Measurements from ENCODE around the gene DHX32.
"Not testable (repeated sequence)": the region's sequence is repeated elsewhere in the genome, so short reads cannot be mapped to it uniquely, and the experiment has no call there.

The DHX32 gene

DNA sequence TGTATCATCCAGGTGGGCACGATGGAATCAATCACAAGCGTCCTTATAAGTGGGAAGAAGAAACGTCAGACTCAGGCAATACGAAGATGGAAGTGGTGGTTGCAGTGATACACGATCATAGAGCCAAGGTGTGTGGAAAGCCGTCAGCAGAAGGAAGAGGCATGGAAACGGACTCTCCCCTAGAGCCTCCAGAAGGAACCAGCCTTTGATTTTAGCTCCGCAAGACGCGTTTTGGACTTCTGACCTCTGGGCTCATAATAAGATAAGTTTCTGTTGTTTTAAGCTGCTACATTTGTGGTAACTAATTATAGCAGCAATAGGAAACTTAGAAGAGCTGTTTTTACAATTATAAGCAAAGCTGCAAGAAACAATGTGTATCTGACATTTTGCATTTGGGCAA lies 30.1 kb upstream of the DHX32 start:
- no peak overlapping the region for H3K4me3 ChIP-seq (ENCODE audit: low read length)
- no peak overlapping the region for H3K9ac ChIP-seq (ENCODE audit: low read length)
- no peaks in the 10 kb centered on the region for H3K36me3 ChIP-seq (ENCODE audit: control insufficient read depth, low read depth, low read length)
- no peaks in the 10 kb centered on the region for H3K27me3 ChIP-seq (ENCODE audit: control insufficient read depth, insufficient read depth, low read length)
- no peaks in the 10 kb centered on the region for H3K4me1 ChIP-seq (ENCODE audit: control insufficient read depth, low read depth, low read length)
- peaks cover 3% of the 10 kb centered on the region for H3K9me3 ChIP-seq (ENCODE audit: control insufficient read depth, low read depth, low read length)
- no peak overlapping the region for H3K27ac ChIP-seq (ENCODE audit: low read length)

DNA sequence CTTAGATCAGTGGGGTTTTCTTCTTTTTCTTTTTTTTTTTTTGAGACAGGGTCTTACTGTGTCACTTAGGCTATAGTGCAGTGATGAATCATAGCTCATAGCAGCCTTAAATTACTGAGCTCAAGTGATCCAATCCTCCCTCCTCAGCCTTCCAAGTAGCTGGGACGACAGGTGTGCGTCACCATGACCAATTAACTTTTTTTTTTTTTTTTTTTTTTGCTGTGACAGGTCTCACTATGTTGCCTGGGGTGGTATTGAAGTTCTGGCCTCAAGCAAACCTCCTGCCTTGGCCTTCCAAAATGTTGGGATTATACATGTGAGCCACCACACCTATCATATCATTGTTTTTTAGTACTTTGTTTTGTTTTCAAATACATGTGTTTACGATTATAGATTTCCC lies 28.4 kb upstream of the DHX32 start:
- H3K27me3 ChIP-seq (ENCODE audit: control insufficient read depth, insufficient read depth, low read length); H3K9ac ChIP-seq (ENCODE audit: low read length); H3K27ac ChIP-seq (ENCODE audit: low read length); H3K4me3 ChIP-seq (ENCODE audit: low read length); H3K36me3 ChIP-seq (ENCODE audit: control insufficient read depth, low read depth, low read length); H3K4me1 ChIP-seq (ENCODE audit: control insufficient read depth, low read depth, low read length); H3K9me3 ChIP-seq (ENCODE audit: control insufficient read depth, low read depth, low read length): not testable (repeated sequence)

DNA sequence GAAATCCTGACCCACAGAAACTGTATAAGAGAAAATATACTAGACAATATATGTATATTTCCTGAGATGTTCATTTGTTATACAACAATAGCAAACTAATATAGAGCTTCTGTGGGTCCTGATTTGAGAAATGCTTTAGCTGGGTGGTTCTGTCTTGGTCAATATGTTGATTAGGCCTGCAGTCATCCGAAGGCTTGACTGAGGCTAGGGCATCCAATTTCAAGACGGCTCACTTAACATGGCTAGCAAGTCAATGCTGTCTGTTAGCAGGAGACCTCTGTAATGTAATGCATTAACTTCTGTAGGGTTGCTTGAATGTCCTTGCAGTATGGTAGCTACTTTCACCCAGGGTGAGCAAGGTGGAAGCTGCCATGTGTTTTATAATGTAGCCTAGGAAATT lies 27.7 kb upstream of the DHX32 start:
- not testable (repeated sequence) for H3K4me1 ChIP-seq (ENCODE audit: control insufficient read depth, low read depth, low read length); H3K4me3 ChIP-seq (ENCODE audit: low read length); H3K9me3 ChIP-seq (ENCODE audit: control insufficient read depth, low read depth, low read length); H3K9ac ChIP-seq (ENCODE audit: low read length); H3K27me3 ChIP-seq (ENCODE audit: control insufficient read depth, insufficient read depth, low read length); H3K36me3 ChIP-seq (ENCODE audit: control insufficient read depth, low read depth, low read length); H3K27ac ChIP-seq (ENCODE audit: low read length)

DNA sequence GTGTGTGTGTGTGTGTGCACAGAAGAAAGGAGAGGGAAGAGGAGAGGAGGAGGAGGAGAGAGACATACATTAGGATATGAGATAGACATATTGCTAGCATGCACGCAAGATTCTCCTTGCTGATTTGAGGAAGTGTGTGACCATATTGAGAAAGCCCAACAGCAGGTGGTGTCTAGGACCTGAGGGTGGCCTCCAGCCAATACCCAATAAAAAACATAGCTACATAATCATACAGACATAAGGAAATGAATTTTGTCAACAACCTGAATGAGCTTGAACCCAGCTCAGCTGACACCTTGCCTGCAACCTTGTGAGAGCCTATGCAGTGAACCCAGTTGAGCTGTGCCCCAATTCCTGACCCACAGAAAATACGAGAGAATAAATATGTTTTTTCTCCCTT lies 26.5 kb upstream of the DHX32 start:
- not testable (repeated sequence) for H3K9me3 ChIP-seq (ENCODE audit: control insufficient read depth, low read depth, low read length); H3K9ac ChIP-seq (ENCODE audit: low read length); H3K4me1 ChIP-seq (ENCODE audit: control insufficient read depth, low read depth, low read length); H3K4me3 ChIP-seq (ENCODE audit: low read length); H3K36me3 ChIP-seq (ENCODE audit: control insufficient read depth, low read depth, low read length); H3K27me3 ChIP-seq (ENCODE audit: control insufficient read depth, insufficient read depth, low read length); H3K27ac ChIP-seq (ENCODE audit: low read length)

DNA sequence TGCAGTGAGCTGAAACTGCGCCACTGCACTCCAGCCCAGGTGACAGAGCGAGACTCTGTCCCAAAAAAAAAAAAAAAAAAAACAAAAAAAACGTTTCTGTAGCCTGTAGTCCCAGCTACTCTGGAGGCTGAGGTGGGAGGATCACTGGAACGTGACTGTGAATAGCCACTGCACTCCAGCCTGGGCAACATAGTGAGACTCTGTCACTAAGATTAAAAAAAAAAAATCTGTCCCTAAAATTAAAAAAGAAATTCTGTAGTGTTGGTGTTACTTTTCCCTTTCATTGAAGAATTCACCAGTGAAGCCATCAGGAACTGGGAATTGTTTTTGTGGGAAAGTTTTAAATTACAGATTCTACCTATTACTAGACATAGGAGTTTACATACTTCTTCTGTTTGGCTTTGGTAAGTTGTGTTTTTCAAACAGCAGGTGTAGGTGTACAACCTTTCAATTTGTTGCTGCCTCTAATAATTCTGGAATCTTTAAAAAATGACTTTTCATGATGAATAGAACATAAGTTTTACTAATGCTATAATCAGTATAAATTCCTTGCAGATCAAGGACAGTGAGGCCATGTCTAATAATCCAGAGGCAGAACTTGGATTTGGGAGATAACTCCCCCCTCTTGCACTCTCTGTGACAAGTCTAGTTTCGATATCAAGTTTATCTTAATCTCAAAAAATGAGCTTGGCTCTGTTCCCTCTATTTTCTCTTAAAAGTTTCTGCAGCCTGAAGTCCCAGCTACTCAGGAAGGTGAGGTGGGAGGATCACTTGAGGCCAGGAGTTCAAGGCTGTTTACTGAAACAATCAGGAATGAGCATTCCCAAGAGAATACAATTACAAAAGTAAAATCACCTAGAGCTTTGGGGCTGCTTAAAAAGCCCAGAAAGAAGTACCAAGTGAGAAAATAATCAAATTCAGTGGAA lies 24.2 kb upstream of the DHX32 start:
- not testable (repeated sequence) for H3K9ac ChIP-seq (ENCODE audit: low read length); H3K4me3 ChIP-seq (ENCODE audit: low read length); H3K4me1 ChIP-seq (ENCODE audit: control insufficient read depth, low read depth, low read length); H3K9me3 ChIP-seq (ENCODE audit: control insufficient read depth, low read depth, low read length); H3K36me3 ChIP-seq (ENCODE audit: control insufficient read depth, low read depth, low read length); H3K27ac ChIP-seq (ENCODE audit: low read length); H3K27me3 ChIP-seq (ENCODE audit: control insufficient read depth, insufficient read depth, low read length)

DNA sequence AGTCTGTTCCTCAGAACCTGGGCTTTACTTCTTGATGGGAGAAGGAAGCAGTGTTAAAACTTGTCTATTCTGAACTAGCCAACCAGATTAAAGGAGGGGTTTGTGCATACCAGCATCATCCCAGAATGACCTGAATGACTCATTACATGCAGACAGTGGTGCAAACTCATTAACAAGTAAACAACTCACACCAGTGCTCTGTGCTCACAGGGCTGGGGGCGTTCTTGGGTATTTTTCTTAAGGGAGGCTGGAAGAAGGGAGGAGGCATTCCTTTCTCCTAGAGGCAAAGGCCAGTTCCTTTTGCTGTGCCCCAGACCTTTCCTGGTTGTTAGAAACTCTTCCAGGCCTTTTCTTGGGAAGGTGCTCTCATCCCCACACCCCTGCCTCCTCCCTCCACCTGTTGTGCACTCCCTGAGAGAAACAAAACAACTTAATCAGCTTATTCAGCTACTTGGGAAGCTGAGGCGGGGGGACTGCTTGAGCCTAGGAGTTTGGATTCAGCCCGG lies 22.1 kb upstream of the DHX32 start:
- H3K9ac ChIP-seq (ENCODE audit: low read length); H3K4me3 ChIP-seq (ENCODE audit: low read length); H3K27ac ChIP-seq (ENCODE audit: low read length); H3K9me3 ChIP-seq (ENCODE audit: control insufficient read depth, low read depth, low read length); H3K27me3 ChIP-seq (ENCODE audit: control insufficient read depth, insufficient read depth, low read length); H3K4me1 ChIP-seq (ENCODE audit: control insufficient read depth, low read depth, low read length); H3K36me3 ChIP-seq (ENCODE audit: control insufficient read depth, low read depth, low read length): not testable (repeated sequence)

DNA sequence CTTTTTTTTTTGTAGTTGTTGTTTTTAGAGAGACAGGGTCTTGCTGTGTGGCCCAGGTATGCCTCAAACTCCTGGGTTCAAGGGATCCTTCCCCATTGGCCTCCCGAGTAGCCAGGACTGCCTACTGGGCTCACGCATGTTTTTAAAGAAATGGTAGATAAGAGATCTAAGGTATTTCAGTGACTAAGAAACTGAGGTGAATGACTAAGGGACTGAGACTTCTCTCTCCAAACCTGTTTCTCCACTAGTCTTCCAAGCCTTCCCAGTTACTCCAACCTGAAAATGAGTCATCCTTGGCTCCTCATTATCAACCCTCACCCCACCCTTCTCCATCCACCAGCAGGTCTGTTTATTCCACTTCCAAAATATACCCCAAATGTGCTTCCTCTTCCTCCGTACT lies 19.9 kb upstream of the DHX32 start:
- not testable (repeated sequence) for H3K36me3 ChIP-seq (ENCODE audit: control insufficient read depth, low read depth, low read length); H3K27ac ChIP-seq (ENCODE audit: low read length); H3K4me1 ChIP-seq (ENCODE audit: control insufficient read depth, low read depth, low read length); H3K9ac ChIP-seq (ENCODE audit: low read length); H3K9me3 ChIP-seq (ENCODE audit: control insufficient read depth, low read depth, low read length); H3K27me3 ChIP-seq (ENCODE audit: control insufficient read depth, insufficient read depth, low read length); H3K4me3 ChIP-seq (ENCODE audit: low read length)

DNA sequence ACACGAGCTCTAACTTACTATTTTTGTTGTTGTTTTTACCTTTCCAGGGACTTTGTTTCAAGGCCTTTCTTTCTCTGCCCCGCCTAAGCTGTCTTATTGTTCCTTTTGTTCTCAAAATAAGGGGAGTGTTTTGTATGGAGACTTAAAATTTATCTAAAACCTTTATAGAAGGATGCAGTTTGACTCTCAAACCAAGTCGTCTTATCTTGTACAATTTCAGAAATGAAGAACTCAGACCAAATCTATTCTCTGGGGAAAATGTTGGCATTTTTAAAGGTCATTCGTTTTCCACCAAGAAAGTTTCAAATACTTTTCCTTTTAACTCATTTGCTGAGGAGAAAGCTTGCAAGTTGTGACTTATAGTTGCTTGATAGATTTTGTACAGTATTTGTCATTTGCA lies 16.2 kb upstream of the DHX32 start:
- H3K27me3 ChIP-seq (ENCODE audit: control insufficient read depth, insufficient read depth, low read length) = peaks cover 21% of the 10 kb centered on the region
- not testable (repeated sequence) for H3K36me3 ChIP-seq (ENCODE audit: control insufficient read depth, low read depth, low read length); H3K9ac ChIP-seq (ENCODE audit: low read length); H3K9me3 ChIP-seq (ENCODE audit: control insufficient read depth, low read depth, low read length); H3K4me1 ChIP-seq (ENCODE audit: control insufficient read depth, low read depth, low read length); H3K27ac ChIP-seq (ENCODE audit: low read length)
- H3K4me3 ChIP-seq (ENCODE audit: low read length) = peak overlapping the region; percentile 76

DNA sequence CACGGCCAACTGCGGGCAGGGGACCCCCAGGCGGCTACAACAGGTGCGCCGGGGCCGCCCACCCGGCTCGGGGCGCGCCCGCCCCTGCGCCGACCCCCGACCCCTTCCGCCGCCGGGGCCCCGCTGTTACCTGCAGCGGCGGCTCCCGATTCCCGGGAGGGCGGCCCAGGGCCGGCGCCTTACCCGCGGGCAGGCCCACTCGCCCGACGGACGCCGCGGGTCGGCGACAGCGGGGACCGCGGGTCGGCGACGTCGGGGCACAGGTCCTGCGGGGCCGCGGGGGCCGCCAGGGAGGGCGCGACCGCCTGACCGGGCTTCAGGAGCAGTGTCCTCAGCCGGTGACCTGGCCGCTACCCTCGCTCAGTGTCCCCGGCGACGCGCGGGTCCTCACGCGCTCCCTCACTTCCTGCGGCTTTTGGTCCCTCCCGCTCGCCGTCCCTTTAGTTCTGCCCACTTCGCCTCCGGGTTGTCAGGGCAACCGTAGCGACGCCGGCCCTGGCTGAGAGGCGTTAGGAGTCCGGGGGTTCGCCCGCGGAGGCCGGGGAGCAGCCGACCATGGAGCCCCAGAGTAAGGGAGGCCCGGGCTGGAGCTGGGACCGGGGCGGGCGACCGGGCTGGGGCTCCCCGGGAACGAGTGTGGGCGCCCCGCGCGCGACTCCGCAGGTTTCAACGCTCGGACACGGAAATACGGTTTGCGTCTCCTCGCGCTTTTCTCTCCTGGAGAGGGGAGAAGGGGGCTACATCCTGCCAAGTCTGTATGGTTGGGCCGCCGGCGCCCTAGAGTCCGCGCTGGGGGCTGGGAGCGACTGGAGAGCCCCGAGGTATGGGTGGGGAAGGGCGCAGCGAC lies 15.2 kb upstream of the DHX32 start, which contains the start of gene FANK1:
TSS of gene FANK1 (plus strand) at position 477 of the 847 bp plus-strand sequence. CDS start at position 556, 79 bp downstream.
- not testable (repeated sequence) for H3K27ac ChIP-seq (ENCODE audit: low read length)
- H3K4me3 ChIP-seq (ENCODE audit: low read length) = peak within 1 kb of the TSS; percentile 76

DNA sequence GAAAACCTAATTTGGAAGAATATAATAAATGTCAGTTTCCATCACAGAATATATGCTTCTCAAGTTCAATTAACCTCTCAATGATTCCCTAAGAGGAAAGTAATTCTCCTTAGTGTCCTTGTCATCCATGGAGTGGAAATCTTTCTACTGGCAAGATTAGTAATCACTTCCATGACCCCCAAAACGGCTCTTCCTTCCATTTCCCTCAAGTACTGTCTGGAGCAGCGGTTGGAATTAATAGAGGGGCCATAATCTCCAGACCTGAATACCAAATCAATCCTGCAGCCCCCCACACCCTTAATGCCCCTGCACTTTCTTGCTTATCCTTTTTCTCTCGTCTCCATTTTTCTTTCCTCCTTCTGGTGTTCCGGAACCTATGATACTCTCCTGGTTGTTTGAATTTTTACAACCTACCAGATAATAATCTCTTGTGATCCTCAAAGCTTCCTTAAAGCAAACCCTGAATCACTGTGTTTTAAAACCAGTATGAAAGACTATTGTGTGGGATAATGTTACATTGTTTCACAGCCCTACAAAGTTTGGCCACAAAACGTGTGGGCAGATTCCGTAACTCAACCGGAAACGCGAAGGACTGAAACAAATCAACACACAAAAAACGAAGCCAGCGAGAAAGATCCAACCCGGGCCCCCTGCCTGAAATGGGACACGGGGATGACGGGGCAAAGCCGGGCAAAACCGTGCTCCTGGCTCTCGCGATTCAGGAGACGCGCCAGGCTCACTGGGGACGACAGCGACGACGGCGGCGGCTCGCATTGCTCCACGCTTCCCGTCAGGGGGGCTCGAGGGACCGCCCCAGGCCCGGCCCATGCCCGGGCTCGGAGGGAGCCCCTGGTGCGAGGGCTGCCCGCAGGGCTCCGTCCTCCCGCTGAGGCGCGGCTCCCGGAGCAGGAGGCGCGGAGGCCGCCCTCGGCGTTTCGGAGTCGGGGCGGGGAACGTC lies 14.3 kb upstream of the DHX32 start:
- peak overlapping the region; percentile 63 for H3K9ac ChIP-seq (ENCODE audit: low read length)
- not testable (repeated sequence) for H3K27ac ChIP-seq (ENCODE audit: low read length)
- peak overlapping the region; percentile 76 for H3K4me3 ChIP-seq (ENCODE audit: low read length)

More for the DNA sequence above, 15.2 kb upstream of the DHX32 start, which contains the start of gene FANK1:
- H3K9me3 ChIP-seq (ENCODE audit: control insufficient read depth, low read depth, low read length); H3K4me1 ChIP-seq (ENCODE audit: control insufficient read depth, low read depth, low read length); H3K36me3 ChIP-seq (ENCODE audit: control insufficient read depth, low read depth, low read length): not testable (repeated sequence)
- Histone ChIP-seq H3K27me3 (ENCODE audit: control insufficient read depth, insufficient read depth, low read length) (peaks cover 21% of the 10 kb centered on the region), H3K9ac (ENCODE audit: low read length) (peak within 1 kb of the TSS; percentile 63)

DNA sequence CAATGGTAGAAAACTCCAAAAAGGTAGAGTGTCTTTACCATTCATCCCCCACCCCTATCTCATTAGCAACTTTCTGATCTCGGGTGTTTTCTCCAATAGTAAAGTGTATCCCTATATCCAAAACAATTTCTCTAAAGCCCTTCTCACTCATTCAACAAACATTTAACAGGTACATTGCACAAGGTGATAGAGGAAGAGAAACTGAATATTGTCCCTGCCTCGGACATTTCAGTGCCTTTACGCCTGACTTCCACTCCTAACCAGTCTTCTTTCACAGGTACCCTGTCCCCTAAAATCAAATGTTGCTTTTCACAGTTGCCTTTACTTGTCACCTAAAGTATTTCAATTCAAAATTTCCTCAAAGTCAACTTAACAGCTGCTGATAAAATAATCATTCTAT lies 13.1 kb upstream of the DHX32 start:
- H3K9me3 ChIP-seq (ENCODE audit: control insufficient read depth, low read depth, low read length); H3K4me1 ChIP-seq (ENCODE audit: control insufficient read depth, low read depth, low read length); H3K36me3 ChIP-seq (ENCODE audit: control insufficient read depth, low read depth, low read length); H3K27ac ChIP-seq (ENCODE audit: low read length); H3K9ac ChIP-seq (ENCODE audit: low read length); H3K4me3 ChIP-seq (ENCODE audit: low read length): not testable (repeated sequence)
- peaks cover 21% of the 10 kb centered on the region for H3K27me3 ChIP-seq (ENCODE audit: control insufficient read depth, insufficient read depth, low read length)

More for the DNA sequence above, 14.3 kb upstream of the DHX32 start:
- not testable (repeated sequence) for H3K4me1 ChIP-seq (ENCODE audit: control insufficient read depth, low read depth, low read length); H3K36me3 ChIP-seq (ENCODE audit: control insufficient read depth, low read depth, low read length); H3K9me3 ChIP-seq (ENCODE audit: control insufficient read depth, low read depth, low read length)
- peaks cover 21% of the 10 kb centered on the region for H3K27me3 ChIP-seq (ENCODE audit: control insufficient read depth, insufficient read depth, low read length)
